Sigmoid colon (tissue), 7 donors: Measurements from ENCODE around the gene PDHX. TPM values are rescaled to one million over a fixed set of nuclear protein-coding genes. Genes with fewer than 3 reads are reported as not detected.

Experiments used
- DNase-seq: peaks from one replicate; pipeline ENCODE4 v3.0.0-alpha.2; 2019
- H3K27ac ChIP-seq, 4 donors: fragments of 200-600 bp; sonication (generic); one replicate each; pipeline ENCODE4 v1.5.1; 2016 to 2019; ENCODE audit warnings: mild to moderate bottlenecking in 1 of 4
- H3K27me3 ChIP-seq, 3 donors: fragments of 200-600 bp; sonication (generic); one replicate each; pipeline ENCODE4 v1.5.1; 2019; ENCODE audit warnings: mild to moderate bottlenecking in 1 of 3
- H3K36me3 ChIP-seq, 4 donors: fragments of 200-600 bp; sonication (generic); one replicate each; pipeline ENCODE4 v1.5.1; 2016 to 2019
- H3K4me1 ChIP-seq, 4 donors: fragments of 200-600 bp; sonication (generic); one replicate each; pipeline ENCODE4 v1.5.1; 2017 to 2019
- H3K4me3 ChIP-seq, 4 donors: fragments of 200-600 bp; sonication (generic); one replicate each; pipeline ENCODE4 v1.5.1; 2017 to 2019; ENCODE audit warnings: mild to moderate bottlenecking in 2 of 4, moderate library complexity in 1 of 4
- H3K9me3 ChIP-seq, 4 donors: fragments of 200-600 bp in 3 of 4; sonication (generic) in 3 of 4; one replicate each; pipeline versions ENCODE4 v1.5.1 to v1.6.1; 2013 to 2019
- EP300 ChIP-seq, 4 donors: sonication (generic); formaldehyde crosslinking; IDR thresholded peaks; one replicate each; pipeline ENCODE4 v1.6.1; 2017; ENCODE audit warnings: antibody characterized with exemption in 4 of 4
- POLR2A ChIP-seq, 2 donors: fragments of 450-650 bp; IDR thresholded peaks; one replicate each; pipeline ENCODE4 v1.6.1; 2016; ENCODE audit warnings: antibody characterized with exemption in 2 of 2, mild to moderate bottlenecking in 2 of 2, moderate library complexity in 2 of 2
- POLR2AphosphoS5 ChIP-seq, 4 donors: sonication (generic); formaldehyde crosslinking; IDR thresholded peaks; one replicate each; pipeline ENCODE4 v1.6.1; 2017; ENCODE audit warnings: antibody characterized with exemption in 4 of 4
- WGBS, 2 donors: extraction: QIAGEN DNeasy Blood & Tissue Kit; methylation state at CpG; one replicate each; pipeline ENCODE4 v1.1.7; 2013; 5-methylcytosine and 5-hydroxymethylcytosine counted together
- intact Hi-C: fragments of 100-400 bp; cut with DNase I; formaldehyde crosslinking; loops from one replicate; pipeline ENCODE4 v1.15.1; 2023
- polyA plus RNA-seq, 3 donors: library from polyadenylated mRNA; stranded (reverse); fragments of 200-250 nt; gene quantifications; one replicate each; pipeline ENCODE4 v1.2.3, GENCODE V29; 2013
- total RNA-seq, 4 donors: library from RNA; depleted of rRNA; stranded (reverse); fragments of >200 nt; gene quantifications; one replicate each; pipeline ENCODE4 v1.1.0, GENCODE V29; 2016
- TF ChIP-seq, protein P1 (sequence below), 4 experiments: fragments of 450-650 bp in 3 of 4; fragments of 200-600 bp in 1 of 4; IDR thresholded peaks; one replicate each; pipeline ENCODE4 v1.5.1; 2016 to 2019; ENCODE audit warnings: antibody characterized with exemption in 4 of 4, mild to moderate bottlenecking in 3 of 4, moderate library complexity in 2 of 4
- donor health status: healthy with polysubstance abuse.
- donor health status: Bipolar disorder and iron deficiency.
- donor health status: healthy.

The PDHX gene
- total and polyA plus RNA-seq, 7 donors = 22.2 to 41.4 (median 29.6) TPM

DNA sequence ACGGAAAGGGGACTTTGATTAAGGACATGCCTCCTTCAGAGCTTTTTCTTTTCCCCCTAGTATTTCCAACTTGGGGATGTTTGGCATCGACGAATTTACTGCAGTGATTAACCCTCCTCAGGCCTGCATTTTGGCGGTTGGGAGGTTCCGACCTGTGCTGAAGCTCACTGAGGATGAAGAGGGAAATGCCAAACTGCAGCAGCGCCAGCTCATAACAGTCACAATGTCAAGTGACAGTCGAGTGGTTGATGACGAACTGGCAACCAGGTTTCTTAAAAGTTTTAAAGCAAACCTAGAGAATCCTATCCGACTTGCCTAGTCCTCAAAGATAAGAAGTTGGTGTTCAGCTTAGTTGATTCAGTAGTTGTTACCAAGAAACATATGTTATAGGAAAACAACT lies 78.4 kb downstream of the PDHX start:
- Histone ChIP-seq H3K27me3 (no peaks in the 10 kb centered on the region), H3K4me1 (peaks cover 0 to 6% (median 3%) of the 10 kb centered on the region in 4 donors), H3K27ac (no peak overlapping the region), H3K9me3 (no peaks in the 10 kb centered on the region), H3K36me3 (peaks cover 0 to 26% (median 0%) of the 10 kb centered on the region in 4 donors), H3K4me3 (no peak overlapping the region)
- intact Hi-C loops = loop anchor here (5.0 to 10.0 kb wide), 2 partner anchors 240 to 312 kb away; no protein-coding TSS in a partner anchor
- WGBS, 2 donors = 91 to 95% methylated on average over 9 of the region's 9 CpGs
- TF ChIP-seq, protein P1, sequence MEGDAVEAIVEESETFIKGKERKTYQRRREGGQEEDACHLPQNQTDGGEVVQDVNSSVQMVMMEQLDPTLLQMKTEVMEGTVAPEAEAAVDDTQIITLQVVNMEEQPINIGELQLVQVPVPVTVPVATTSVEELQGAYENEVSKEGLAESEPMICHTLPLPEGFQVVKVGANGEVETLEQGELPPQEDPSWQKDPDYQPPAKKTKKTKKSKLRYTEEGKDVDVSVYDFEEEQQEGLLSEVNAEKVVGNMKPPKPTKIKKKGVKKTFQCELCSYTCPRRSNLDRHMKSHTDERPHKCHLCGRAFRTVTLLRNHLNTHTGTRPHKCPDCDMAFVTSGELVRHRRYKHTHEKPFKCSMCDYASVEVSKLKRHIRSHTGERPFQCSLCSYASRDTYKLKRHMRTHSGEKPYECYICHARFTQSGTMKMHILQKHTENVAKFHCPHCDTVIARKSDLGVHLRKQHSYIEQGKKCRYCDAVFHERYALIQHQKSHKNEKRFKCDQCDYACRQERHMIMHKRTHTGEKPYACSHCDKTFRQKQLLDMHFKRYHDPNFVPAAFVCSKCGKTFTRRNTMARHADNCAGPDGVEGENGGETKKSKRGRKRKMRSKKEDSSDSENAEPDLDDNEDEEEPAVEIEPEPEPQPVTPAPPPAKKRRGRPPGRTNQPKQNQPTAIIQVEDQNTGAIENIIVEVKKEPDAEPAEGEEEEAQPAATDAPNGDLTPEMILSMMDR (IDR thresholded peaks at IDR 0.05) = no peak
- no peak for DNase-seq

DNA sequence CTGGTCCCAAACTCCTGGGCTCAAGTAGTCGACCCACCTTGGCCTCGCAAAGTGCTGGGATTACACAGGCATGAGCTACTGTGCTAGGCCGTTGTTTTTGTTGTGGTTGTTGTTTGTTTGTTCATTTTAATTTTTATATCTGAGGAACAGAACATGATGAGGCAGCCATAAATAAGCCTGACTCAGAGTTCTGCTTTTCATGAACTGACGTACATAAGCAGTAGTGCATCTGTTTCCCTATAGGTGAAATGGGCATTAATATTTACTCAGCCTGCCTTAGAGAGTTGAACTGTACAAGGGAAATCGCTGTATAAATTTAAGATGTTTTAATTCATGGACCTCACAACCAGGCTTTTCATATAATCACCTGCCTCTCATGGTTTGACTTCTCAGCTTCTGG lies 80.5 kb downstream of the PDHX start:
- TF ChIP-seq EP300 (IDR thresholded peaks at IDR 0.05) (no peak), POLR2AphosphoS5 (IDR thresholded peaks at IDR 0.05) (no peak), POLR2A (IDR thresholded peaks at IDR 0.05) (no peak)
- TF ChIP-seq, protein P1 (IDR thresholded peaks at IDR 0.05) = no peak
- intact Hi-C loops = loop anchor here (5.0 to 10.0 kb wide), 2 partner anchors 238 to 310 kb away; no protein-coding TSS in a partner anchor
- no peak for DNase-seq
- whole genome bisulfite sequencing, 2 donors = 86 to 87% methylated on average over 5 of the region's 5 CpGs
- no peak overlapping the region for H3K27ac ChIP-seq
- H3K4me3 ChIP-seq = no peak overlapping the region
- H3K9me3 ChIP-seq = no peaks in the 10 kb centered on the region
- no peaks in the 10 kb centered on the region for H3K27me3 ChIP-seq
- H3K4me1 ChIP-seq = peaks cover 0 to 6% (median 3%) of the 10 kb centered on the region in 4 donors
- peaks cover 0 to 23% (median 0%) of the 10 kb centered on the region in 4 donors for H3K36me3 ChIP-seq

DNA sequence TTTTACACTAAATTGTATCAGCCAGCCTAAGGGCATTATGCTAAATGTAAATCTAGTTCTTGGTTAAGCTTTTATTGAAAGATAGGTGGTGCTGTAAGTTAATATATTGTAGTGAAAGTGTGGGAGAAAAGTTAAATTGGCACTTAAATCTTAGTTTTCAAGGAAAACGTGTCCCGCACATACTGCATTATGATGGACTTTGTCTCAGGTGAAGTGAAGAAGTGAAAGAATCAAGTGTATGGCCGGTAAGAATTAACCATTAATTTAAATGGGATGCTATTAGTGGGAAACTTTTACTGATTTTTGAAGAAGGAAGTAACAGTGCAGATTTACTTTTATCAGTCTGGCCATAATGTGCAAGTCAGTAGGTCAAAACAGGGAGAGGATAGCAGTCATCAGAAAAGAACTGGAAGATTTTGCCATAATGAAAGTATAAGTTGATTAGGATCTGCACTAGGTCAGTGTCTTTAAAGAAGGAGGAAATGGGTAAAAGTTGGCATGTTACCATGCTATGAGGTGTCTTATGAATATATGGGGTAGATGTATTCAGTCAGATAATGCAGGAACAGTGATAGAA lies 81.6 kb downstream of the PDHX start:
- WGBS, 2 donors = 8 to 28% methylated on average over 3 of the region's 3 CpGs
- Histone ChIP-seq H3K9me3 (no peaks in the 10 kb centered on the region), H3K36me3 (peaks cover 0 to 16% (median 0%) of the 10 kb centered on the region in 4 donors), H3K4me3 (no peak overlapping the region), H3K4me1 (peaks cover 0 to 6% (median 3%) of the 10 kb centered on the region in 4 donors), H3K27ac (no peak overlapping the region), H3K27me3 (no peaks in the 10 kb centered on the region)
- no peak for TF ChIP-seq EP300 (IDR thresholded peaks at IDR 0.05)
- TF ChIP-seq, protein P1 (IDR thresholded peaks at IDR 0.05) = peak; percentile 35 to 54 (median 48)
- intact Hi-C loops = loop anchor here (2.0 to 10.0 kb wide), 3 partner anchors 237 to 395 kb away; no protein-coding TSS in a partner anchor
- DNase-seq = no peak

DNA sequence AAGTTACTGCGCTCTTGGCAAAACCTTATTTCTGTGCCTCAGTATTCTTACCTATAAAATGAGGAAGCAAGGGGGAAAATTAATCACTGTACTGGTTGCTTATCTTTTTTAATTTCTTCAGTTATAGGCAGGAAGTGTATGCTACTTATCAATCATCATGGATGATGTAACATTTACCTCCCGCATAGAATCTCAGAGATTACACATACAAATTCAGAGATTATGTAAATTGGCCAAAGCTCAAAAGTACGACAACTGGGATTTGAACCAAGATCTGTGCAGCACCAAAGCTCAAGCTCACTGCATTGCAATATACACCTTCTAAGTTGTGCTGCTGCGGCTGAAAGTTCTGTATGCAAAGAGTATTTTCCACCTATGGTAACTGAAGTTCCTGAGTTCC lies 83.0 kb downstream of the PDHX start:
- intact Hi-C loops = loop anchor here (2.0 to 10.0 kb wide), 3 partner anchors 235 to 393 kb away; no protein-coding TSS in a partner anchor

More for the DNA sequence above, 83.0 kb downstream of the PDHX start:
- DNase-seq = no peak
- WGBS, 2 donors = 83 to 85% methylated on average over 4 of the region's 4 CpGs
- no peaks in the 10 kb centered on the region for H3K27me3 ChIP-seq
- no peak overlapping the region for H3K4me3 ChIP-seq
- no peaks in the 10 kb centered on the region for H3K9me3 ChIP-seq
- peaks cover 0 to 8% (median 0%) of the 10 kb centered on the region in 4 donors for H3K36me3 ChIP-seq
- TF ChIP-seq, protein P1 (IDR thresholded peaks at IDR 0.05) = no peak
- TF ChIP-seq EP300 (IDR thresholded peaks at IDR 0.05) (no peak), POLR2AphosphoS5 (IDR thresholded peaks at IDR 0.05) (no peak), POLR2A (IDR thresholded peaks at IDR 0.05) (no peak)
- H3K4me1 ChIP-seq = peaks cover 0 to 17% (median 11%) of the 10 kb centered on the region in 4 donors
- no peak overlapping the region for H3K27ac ChIP-seq
